ENCODE results near the gene AHRR.

Gene AHRR

DNA sequence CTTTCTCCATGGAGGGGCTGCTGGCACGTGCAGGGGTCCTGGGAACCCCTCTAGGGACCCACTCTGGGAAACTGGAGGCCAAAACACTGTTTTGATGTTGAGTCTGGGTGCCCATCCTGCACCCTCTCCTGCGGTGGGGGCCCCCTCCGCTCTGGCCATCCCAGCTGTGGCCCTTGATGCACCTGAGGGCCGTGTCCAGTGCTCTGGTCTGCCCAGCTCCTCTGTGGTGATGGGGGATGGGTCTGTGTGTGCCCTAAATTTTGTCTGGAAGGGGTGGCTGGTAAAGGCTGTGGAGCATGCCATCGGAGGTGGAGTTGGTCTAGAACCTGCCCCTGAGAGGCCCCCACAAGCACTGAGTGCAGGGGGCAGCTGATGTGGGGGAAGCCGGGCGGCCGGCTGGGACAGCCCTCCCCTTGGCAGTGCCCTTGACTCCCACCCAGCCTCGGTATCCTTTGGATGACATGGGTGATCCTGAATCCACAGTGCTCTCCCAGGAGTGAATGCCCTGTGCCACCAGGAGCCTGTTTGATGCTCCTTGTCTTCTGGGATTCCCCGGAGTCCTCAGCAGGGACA is 26.3 kb downstream of the AHRR start:
- no peak for DNase-seq

DNA sequence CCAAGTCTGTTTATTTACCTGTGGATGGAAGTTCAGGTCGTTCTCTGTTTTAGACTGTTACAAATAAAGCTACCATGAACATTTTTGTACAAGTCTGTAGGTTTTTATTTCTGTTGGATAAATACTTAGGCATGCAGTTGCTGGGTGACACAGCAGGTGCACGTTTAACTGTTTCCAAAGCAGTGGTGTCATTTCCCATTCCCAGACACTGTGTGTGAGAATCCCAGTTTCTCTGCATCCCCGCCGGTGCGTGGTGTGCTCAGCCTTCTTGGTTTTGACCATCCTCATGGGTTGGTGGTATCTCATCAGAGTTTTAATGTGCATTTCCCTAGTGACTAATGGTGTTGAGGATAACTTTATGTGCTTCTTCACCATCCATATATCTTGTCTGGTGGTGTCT is 27.2 kb downstream of the AHRR start:
- no peak for DNase-seq

DNA sequence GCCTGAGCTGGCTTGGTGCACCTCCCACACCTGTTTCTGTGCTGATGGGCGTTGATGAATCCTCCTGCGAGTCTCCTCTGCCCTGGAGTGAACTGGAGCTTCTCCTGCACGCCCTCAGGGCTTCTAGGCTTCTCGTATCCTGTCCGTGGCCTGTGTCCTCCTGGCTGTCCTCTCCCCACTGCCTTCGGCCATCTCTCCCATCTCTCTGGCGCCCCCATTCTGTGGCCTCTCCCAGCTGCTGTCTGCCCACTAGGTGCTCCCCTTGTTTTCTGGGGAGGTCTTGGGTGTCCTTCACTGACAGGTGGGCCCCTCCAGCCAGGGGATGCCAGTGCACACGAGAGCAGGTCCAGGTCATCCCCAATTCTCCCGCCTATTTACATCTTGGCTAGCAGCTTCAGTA is 28.8 kb downstream of the AHRR start:
- DNase-seq = no peak

DNA sequence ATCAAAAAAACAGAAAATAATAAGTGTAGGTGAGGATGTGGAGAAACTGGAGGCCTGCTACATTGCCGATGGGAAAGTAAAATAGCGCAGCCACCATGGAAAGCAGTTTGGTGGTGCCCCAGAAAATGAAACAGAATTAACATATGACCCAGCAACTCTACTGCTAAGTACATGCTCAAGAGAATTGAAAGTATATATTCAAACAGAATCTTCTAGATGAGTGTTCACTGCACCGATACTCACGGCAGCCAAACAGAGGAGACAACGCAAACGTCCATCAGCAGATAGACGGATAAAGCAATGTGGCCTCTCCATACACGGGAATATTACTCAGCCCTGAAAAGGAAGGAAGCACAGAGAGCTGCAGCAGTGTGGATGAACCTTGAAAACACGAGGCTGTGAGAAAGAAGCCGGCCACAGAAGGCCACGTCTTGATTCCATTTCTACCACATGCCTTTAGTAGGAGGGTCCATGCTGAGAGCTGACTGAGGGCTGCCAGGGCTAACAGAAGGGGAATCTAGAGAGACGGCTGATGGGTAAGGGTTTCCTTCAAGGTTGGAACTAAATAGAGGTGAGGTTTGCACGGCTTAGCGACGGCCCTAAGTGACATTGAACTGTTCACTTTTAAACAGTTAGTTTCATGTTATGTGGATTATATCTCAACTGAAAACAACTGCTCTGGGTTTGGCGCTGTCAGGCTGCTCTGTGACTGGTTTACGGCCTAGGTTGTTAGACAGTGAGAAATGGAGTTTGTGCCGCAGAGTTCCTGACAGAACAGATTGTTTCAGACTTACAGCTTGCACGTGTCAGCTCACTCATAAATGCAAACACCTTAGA is 29.8 kb downstream of the AHRR start:
- DNase-seq = no peak

DNA sequence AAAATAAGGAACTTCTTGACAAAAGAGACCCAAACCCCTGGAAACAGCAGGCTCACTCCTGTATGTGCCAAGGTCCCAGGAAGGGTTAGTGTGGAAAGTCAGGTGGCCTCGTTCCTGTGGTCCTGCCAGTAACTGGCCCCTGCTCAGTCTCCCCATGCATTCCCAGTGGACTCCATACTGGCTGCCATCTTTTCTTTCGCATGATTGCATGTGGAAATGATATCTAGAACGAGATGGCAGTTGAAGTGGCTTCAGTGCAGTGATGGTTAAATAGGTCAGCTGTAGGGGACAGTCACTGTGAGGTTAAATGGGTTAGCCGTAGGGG is 30.4 kb downstream of the AHRR start:
- DNase-seq = no peak

DNA sequence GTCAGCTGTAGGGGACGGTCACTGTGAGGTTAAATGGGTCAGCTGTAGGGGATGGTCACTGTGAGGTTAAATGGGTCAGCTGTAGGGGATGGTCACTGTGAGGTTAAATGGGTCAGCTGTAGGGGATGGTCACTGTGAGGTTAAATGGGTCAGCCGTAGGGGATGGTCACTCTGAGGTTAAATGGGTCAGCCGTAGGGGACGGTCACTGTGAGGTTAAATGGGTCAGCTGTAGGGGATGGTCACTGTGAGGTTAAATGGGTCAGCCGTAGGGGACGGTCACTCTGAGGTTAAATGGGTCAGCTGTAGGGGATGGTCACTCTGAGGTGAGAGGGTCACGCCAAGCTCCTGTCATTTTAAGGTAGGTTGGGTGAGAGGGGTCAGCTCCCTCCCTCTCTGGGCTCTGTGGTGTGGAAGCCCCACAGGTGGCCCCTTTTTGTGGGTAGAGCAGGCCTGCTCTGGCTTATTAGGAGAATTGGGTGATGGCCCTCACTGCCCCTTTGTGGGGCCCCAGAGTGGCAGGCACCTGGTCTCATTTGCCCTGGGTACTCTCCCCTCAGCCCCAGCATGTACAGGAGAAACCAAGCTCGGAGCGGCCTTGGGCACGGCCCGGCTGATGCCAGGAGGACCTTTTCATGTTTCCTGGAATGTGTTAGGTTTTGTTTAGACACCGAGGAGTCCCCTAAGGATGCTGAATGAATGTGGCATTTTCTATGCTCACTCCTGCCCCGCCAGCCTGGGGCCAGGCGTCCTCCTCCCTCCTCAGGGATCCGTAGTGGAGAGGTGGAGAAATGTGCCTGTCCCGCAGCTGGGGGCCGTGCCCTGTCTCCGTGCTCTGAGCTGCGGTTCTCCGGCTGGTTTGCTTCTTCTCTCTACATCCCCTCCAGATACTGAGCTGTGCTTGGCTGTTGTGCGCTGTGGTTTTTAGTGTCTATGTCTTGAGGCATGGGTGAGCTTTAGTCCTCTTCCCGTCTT is 31.4 kb downstream of the AHRR start:
- DNase-seq = no peak

DNA sequence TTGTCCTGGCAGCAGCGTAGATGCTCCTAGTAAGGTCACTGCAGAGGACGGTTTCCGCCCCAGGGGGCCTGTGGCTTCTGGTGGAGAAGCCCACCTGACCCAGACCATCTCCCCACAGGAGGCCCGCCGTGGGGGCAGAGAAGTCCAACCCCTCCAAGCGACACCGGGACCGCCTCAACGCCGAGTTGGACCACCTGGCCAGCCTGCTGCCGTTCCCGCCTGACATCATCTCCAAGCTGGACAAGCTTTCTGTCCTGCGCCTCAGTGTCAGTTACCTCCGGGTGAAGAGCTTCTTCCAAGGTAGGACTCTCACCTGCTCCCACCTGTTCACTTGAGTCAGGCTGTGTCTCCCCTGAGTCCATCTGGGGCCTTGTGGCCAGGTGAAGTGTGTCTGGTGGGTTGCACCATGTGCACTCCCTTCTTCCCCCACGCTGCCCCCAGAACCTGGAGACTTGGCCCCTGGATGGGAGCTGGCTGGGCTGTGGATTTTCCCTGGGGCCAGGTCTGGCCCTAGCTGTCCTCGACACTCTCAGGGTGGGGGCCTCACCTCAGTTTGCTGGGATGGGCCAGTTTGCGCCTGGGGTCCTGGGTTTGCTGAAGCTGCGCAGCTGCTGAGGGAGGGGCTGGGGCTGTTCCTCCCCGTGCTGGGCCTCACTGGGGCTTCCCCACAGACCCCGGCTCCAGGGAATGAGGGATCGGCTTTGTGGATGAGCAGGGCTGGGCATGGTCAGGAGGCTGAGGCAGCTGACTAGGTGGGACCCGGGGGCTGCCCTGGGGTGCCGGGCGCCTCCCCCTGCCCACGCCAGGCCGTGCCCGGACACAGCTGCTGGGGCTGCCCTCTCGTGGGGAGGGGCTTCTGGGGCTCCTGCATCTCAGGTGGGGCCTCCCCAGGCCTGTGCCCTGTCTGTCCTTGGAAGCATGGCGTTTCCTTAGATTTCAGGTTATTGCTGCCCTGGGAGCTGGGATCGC is 32.4 kb downstream of the AHRR start:
- no peak for DNase-seq

DNA sequence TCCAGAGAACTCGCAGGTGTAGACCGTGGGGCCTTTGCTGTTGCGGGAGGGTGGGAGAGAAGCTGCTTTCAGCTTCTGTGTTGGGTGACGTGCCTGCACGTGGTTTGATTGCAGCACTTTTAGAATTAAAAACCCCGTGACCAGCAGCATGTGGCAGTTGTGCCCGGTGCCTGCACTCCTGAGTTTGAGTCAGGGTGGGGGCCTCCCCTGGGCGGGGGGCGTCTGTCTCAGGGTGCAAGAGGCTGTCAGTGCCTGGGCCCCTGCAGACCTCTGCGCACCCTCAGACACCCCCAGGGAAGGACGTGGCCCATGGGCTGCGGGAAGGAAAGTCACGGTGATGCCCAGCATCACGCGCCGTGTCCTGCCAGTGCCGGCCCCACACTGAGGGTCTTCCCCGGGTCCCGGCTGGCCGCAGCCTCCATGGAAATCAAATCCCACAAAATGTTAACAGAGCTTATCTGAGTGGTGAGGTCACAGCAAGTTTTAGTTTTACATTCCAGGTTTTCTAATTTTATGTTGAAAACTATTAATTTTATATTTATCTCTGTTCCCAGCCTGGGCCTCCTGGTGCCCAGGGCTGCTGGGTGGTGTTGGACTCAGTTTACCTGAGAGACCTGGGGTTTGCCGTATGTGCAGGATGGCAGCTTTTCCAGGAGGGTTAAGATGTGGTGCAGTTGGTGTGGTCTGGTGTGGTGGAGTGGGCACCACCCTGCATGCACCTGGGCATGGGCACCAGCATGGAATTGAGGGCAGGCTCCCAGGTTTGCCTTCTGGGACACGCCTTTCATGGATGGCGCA is 33.3 kb downstream of the AHRR start:
- DNase-seq = no peak

DNA sequence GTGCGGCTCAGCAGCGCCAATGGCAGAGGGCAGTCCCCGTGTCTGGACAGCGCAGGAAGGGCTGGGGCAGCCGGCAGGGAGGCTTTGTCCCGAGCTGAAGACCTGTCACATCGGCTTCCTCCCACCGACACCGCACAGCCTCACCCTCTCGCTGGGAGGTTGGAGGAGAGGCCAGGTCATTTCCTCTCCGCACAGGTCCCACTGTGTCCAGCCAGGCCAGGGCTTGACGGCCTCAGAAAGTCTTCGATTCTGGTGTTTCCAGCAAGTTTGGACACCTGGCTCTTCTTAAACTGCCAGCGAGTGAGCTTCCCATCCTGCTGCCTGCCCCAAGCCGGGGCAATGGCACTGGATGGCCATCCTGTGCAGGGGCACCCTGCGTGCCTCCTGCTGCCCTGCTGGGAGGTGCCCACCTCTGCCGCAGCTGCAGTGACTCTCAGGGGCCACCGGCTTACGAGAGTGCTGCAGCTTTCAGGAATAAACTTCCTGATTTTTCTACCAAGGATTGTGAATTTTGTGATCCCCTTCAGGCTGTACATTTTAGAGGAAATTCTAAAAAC is 33.9 kb downstream of the AHRR start:
- no peak for DNase-seq

DNA sequence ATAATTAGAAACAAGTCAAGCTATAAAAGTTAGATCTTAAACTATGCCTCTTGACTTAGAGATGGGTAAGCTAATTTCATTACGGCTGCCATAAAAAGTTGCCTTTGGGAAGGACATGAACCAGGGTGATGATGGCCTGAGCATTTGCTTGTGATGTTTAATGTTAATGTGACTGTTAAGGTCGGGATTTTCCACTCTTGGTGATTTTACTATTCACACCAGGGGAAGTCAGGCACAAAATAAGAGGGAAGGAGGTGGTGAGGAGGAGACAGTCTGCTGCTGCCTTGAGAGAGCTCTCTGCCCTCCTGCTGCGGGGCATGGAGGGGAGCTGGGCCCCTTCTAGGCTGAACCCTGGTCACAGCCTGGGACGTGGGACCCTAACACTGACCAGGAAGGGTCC is 34.4 kb downstream of the AHRR start:
- DNase-seq = no peak

DNA sequence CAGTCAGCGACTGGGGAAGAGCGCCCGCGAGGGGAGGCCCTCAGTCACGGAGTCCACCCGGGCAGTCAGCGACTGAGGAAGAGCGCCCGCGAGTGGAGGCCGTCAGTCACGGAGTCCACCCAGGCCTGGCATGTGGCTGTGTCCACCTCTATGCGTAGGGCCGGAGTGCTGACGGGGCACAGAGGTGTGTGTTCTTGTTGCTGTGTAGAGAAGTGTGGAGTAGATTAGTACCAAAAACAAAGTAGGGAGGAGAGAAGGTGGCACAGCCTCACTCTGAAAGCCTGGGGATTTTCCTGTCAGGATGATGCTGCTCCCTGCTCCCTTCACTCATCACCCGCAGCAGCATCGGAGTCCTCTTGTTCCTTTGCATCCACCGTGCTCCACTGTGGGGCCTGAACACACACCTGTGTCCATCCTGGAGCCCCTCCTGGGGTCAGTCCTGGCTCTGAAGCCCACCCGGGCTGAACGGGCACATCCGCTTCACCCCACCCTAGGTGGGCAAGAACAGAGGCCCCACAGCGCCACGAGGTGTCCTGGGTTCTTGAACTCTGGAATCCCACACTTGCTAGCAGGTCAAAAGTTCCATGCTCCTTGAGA is 37.9 kb downstream of the AHRR start:
- no peak for DNase-seq

DNA sequence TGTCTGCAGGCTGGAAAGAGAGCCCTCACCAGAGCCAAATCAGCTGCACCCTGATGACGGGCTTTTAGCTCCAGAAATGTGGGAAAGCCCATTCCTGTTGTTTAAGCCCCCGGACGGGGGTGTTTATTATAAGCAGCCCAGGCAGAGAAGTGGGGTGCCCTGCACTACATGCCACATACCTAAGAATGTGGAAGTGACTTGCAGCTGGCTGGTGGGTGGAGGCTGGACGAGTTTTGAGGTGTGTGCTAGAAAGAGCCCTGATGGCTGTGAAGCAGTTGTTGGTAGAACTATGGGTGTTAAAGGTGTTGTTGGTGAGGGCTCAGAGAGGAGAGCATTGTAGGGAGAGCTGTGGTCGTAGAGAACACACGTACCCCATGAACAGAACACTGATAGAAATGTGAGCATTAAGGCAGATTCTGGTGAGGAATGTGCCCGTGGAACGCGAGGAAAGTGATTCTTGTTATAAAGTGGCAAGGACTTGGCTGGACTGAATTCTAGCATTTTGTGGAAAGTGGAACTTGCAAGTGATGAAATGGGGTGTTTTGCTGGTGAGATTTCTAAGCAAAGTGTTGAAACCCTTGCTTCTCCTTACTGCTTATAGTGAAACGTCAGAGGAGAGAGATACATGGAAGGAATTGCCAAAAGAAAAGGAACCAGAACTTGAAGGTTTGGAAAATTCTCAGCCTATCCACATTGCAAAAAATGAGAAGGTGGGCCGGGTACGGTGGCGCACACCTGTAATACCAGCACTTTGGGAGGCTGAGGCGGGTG is 38.9 kb downstream of the AHRR start:
- no peak for DNase-seq

DNA sequence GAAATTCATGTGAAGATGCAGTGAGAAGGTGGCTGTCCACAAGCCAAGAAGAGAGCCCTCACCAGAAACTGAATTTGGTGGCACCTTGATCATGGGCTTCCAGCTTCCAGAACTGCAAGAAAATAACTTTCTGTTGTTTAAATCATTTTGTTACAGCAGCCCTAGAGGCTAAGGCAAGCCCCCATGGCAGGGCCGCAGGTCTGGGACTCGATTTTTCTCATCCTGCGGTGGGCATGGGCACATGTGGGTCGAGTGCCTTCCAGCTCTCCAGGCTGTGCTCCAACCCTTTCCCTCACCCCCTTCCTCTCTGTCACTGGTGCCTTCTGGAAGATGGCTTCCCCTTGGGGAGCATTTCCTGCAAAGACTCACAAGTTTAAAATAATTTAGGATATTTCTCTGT is 40.7 kb downstream of the AHRR start:
- no peak for DNase-seq

DNA sequence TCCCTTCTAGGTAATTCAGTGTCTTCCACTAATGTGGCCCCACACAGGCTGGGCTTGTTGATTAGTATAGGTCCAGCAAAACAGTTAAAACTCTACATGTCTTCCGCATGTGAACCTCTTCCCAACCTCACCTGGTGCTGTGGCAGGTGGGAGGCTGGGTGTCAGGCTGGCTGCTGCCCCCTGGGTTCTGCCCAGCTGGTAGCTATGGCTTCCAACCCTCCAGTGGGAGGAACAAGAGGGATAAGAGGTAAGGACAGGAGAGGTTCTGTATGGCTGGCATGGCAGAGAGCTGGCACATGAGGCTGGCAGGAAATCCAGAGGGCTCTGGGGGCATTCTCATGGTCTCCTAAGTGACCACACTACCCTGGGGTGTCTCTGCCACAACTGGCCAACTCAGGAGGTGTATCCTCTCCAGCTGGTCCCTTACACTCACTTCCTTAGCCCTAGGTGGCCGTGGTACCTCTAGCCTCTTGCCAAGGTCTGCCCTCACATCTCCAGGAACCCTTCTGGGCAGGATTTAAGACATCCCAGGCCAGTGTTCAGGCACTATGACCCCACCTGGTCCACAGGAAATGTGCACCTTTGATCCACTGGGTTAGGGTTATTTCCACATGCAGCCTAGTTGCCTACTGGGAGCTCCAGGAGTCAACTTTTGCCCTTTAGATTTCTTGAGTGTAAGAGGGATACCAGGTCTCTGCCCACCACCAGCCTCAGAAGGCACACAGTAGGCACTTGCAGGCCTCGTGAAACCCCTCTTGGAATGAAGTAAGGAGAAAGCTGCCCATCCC is 41.7 kb downstream of the AHRR start:
- no peak for DNase-seq

DNA sequence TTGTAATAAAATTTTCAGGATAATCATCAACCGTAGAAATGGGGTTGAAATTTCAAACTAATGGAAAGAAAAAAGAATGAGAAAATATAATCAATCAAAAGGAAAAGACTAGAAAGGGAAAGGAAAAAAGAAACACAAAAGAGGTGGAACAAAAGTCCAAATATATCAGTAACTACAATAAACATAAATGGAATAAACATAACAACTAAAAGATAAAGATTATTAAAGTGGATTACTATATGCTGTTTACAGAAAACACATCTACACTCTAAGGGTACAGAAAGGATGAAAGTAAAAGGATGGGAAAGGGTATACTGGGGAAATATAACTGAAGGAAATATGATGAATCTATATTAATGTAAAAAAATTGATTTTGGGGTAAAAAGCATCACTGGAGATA is 43.0 kb downstream of the AHRR start:
- DNase-seq = no peak

DNA sequence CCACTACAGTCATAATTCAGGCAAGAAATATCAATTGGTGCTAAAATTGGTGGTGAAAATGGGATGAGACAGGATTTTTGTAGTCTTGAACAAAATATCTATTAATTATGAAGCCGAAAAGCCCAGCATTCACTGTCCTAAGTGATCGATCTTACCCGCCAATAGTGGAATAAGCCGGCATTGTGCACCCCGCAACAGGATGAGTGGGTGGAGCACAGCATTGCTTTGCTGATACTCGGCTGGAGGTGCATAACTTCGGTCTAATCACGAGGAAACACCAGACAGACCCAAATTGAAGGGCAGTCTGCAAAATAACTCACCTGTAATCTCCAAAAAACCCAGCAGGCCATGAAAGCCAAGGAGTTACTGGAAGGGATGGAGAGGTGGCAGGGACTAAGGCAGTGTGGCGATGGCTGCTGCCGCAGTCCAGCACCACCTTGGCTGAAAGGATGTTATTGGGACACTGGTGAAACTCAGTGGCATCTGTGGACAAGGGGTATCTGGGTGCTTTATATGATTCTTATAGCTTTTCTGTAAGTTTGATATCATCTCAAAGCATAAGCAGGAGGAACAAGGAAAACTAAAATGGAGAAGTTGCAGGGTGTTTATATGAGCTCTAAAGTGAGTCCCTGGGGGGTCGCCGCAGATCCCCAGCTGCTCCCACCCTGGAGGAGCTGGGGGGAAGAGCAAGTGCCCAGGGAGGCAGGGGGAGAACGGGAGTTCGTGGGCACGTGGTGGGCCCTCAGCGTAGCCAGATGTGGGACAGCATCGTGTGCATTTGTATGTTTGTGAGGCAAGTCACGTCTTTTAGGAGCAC is 45.2 kb downstream of the AHRR start:
- DNase-seq = no peak

DNA sequence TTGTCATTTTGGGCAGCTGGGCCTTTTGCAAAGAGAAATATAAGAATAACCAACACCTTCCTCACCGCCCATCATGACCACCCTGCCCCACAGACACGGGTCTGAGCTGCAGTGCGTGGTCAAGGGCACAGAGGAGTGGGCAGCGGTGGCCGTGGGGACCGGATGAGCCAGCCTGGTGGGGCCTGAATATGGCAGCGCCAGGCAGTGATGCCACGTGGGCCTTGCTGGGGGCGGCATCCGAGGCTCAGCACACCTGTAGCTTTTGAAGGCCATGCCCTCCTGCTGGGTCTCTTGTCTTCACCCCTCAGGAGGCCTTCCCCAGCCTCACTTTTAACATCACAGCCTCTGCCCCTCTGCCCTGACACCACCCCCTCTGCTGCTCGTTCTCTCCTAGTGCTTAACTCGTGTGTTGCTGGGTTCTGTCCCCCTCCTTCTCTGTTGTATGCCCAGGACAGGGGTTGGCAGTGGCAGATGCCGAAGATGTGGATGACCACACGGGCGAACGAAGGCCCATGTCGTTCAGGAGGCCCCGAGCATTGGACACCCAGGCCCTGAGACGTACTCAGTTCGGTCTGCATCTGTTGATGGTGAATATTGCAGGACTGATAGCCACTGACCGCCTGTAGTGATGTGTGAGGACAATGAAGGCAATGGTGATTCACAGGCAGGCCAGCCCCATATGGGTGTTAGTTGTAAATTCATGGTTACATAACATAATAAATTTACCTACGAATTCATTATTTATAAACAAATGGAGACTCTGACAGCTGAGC is 46.0 kb downstream of the AHRR start:
- no peak for DNase-seq

Data from NCI-H1417 treated with DMSO at 0.1 percent for 48 hours (cell line).